WTC11 (cell line): ENCODE results near the gene SREBF2.

ENCODE experiments used
- ETV6 ChIP-seq: sonication (generic); formaldehyde crosslinking; IDR thresholded peaks from 2 replicates; pipeline ENCODE4 v1.8.1; 2022; ENCODE audit warnings: mild to moderate bottlenecking, missing genetic modification reagents
- FOXK1 ChIP-seq: sonication (generic); formaldehyde crosslinking; IDR thresholded peaks from 2 replicates; pipeline ENCODE4 v1.8.0; 2022; ENCODE audit warnings: mild to moderate bottlenecking, moderate library complexity, missing genetic modification reagents
- NR2C2 ChIP-seq: sonication (generic); formaldehyde crosslinking; IDR thresholded peaks from 2 replicates; pipeline ENCODE4 v1.8.0; 2022; ENCODE audit warnings: mild to moderate bottlenecking, missing genetic modification reagents
- RELA ChIP-seq: sonication (generic); formaldehyde crosslinking; IDR thresholded peaks from 2 replicates; pipeline ENCODE4 v1.8.1; 2022; ENCODE audit warnings: missing genetic modification reagents, mild to moderate bottlenecking, borderline replicate concordance
- TF ChIP-seq, protein P1 (sequence below): sonication (generic); formaldehyde crosslinking; IDR thresholded peaks from 2 replicates; pipeline ENCODE4 v1.8.0; 2023; ENCODE audit warnings: mild to moderate bottlenecking, missing genetic modification reagents
- TF ChIP-seq, protein P2 (sequence below): fragments of 200-600 bp; IDR thresholded peaks from 2 replicates; pipeline ENCODE4 v1.8.0; 2022; ENCODE audit warnings: antibody characterized with exemption

DNA sequence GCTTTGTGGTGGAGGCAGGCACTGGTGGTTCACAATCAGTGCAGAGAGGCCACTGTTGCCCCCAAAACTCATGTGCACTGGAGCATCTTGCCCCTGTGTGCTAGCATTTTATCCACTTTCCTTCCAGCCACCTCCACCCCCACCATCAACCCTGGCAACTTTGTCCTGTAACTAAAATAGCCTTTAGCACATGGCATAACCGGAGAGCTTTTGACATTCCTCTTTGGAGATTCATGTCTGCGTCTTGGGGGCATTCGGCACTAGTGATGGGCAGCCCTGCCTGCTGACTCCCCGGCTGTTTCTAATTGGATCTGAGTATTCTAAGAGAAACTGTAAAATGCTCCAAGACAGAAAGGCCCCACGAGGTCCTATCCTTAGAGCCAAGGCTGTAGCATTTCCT lies 66.2 kb downstream of the SREBF2 start:
- TF ChIP-seq NR2C2 (CRISPR knock-in tag) (no peak), FOXK1 (no peak), RELA (no peak), ETV6 (CRISPR knock-in tag) (no peak)
- TF ChIP-seq, protein P1, sequence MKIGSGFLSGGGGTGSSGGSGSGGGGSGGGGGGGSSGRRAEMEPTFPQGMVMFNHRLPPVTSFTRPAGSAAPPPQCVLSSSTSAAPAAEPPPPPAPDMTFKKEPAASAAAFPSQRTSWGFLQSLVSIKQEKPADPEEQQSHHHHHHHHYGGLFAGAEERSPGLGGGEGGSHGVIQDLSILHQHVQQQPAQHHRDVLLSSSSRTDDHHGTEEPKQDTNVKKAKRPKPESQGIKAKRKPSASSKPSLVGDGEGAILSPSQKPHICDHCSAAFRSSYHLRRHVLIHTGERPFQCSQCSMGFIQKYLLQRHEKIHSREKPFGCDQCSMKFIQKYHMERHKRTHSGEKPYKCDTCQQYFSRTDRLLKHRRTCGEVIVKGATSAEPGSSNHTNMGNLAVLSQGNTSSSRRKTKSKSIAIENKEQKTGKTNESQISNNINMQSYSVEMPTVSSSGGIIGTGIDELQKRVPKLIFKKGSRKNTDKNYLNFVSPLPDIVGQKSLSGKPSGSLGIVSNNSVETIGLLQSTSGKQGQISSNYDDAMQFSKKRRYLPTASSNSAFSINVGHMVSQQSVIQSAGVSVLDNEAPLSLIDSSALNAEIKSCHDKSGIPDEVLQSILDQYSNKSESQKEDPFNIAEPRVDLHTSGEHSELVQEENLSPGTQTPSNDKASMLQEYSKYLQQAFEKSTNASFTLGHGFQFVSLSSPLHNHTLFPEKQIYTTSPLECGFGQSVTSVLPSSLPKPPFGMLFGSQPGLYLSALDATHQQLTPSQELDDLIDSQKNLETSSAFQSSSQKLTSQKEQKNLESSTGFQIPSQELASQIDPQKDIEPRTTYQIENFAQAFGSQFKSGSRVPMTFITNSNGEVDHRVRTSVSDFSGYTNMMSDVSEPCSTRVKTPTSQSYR (CRISPR knock-in tag): no peak
- TF ChIP-seq, protein P2, sequence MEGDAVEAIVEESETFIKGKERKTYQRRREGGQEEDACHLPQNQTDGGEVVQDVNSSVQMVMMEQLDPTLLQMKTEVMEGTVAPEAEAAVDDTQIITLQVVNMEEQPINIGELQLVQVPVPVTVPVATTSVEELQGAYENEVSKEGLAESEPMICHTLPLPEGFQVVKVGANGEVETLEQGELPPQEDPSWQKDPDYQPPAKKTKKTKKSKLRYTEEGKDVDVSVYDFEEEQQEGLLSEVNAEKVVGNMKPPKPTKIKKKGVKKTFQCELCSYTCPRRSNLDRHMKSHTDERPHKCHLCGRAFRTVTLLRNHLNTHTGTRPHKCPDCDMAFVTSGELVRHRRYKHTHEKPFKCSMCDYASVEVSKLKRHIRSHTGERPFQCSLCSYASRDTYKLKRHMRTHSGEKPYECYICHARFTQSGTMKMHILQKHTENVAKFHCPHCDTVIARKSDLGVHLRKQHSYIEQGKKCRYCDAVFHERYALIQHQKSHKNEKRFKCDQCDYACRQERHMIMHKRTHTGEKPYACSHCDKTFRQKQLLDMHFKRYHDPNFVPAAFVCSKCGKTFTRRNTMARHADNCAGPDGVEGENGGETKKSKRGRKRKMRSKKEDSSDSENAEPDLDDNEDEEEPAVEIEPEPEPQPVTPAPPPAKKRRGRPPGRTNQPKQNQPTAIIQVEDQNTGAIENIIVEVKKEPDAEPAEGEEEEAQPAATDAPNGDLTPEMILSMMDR: no peak
